Fibroblast of pulmonary artery (primary cell): Measurements from ENCODE around the gene MYH14.
"Not testable (repeated sequence)": the region's sequence is repeated elsewhere in the genome, so short reads cannot be mapped to it uniquely, and the experiment has no call there.

Source experiments
- DNase-seq: peaks from one replicate; pipeline ENCODE4 v3.0.0-alpha.2; 2010; ENCODE audit warnings: low read depth
- H3K4me3 ChIP-seq: replicated peaks from 2 replicates; pipeline ENCODE4 v1.5.1; 2011; ENCODE audit warnings: low read depth, mild to moderate bottlenecking, control low read depth, low read length, moderate library complexity
- TF ChIP-seq, protein P1 (sequence below): IDR thresholded peaks from 2 replicates; pipeline ENCODE4 v1.5.1; 2011; ENCODE audit warnings: mild to moderate bottlenecking, control low read depth, low read length, inconsistent platforms; ENCODE audit errors: missing control alignments

Gene MYH14

DNA sequence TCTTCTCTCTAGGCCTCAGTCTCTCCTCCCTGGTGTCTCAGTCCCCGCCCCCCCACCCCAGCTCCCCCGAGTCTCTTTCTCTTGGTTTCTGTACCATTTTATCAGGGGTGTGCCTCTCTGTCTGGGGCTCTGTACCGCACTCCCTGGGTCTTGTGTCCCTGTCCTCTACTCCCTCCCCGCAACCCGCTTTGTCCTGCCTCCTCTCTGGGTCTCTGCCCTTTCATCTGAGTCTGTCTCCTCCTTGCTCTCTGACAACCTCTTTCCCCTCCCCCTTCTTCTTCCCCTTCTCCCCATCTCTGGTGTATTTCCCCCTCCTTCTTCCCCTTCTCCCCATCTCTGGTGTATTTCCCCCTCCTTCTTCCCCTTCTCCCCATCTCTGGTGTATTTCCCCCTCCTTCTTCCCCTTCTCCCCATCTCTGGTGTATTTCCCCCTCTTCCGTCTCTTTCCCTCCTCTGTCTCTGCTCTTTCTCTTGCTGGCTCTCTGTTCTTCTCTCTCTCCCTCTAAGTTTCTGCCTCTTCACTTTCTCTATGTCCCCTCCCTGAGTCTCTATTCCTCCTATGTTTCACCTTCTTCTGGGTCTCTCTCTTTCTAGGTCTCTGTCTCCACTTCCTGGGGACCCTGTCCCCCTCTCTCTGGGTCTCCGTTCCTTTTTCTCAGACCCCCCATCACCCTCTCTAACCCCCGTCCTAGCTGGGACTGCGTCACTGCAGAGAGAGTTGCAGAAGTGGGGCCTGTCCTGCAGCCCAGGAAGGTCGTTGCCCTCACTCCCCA, 128.0 kb downstream of the MYH14 start:
- no peak overlapping the region for H3K4me3 ChIP-seq
- no peak for DNase-seq
- TF ChIP-seq, protein P1, sequence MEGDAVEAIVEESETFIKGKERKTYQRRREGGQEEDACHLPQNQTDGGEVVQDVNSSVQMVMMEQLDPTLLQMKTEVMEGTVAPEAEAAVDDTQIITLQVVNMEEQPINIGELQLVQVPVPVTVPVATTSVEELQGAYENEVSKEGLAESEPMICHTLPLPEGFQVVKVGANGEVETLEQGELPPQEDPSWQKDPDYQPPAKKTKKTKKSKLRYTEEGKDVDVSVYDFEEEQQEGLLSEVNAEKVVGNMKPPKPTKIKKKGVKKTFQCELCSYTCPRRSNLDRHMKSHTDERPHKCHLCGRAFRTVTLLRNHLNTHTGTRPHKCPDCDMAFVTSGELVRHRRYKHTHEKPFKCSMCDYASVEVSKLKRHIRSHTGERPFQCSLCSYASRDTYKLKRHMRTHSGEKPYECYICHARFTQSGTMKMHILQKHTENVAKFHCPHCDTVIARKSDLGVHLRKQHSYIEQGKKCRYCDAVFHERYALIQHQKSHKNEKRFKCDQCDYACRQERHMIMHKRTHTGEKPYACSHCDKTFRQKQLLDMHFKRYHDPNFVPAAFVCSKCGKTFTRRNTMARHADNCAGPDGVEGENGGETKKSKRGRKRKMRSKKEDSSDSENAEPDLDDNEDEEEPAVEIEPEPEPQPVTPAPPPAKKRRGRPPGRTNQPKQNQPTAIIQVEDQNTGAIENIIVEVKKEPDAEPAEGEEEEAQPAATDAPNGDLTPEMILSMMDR = no peak

DNA sequence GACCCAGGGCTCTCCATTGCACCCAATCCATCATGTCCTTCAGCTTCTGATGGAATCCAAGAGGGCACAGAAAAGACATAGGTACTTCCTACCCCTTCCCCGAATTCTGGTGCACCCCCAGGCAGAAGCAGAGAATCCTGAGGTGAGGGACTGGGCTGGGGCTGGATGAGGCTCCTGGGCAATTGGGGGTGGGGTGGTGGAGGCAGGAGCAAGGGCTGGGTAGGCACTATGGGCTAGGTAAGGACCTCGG, 128.5 kb downstream of the MYH14 start:
- TF ChIP-seq, protein P1 = no peak

DNA sequence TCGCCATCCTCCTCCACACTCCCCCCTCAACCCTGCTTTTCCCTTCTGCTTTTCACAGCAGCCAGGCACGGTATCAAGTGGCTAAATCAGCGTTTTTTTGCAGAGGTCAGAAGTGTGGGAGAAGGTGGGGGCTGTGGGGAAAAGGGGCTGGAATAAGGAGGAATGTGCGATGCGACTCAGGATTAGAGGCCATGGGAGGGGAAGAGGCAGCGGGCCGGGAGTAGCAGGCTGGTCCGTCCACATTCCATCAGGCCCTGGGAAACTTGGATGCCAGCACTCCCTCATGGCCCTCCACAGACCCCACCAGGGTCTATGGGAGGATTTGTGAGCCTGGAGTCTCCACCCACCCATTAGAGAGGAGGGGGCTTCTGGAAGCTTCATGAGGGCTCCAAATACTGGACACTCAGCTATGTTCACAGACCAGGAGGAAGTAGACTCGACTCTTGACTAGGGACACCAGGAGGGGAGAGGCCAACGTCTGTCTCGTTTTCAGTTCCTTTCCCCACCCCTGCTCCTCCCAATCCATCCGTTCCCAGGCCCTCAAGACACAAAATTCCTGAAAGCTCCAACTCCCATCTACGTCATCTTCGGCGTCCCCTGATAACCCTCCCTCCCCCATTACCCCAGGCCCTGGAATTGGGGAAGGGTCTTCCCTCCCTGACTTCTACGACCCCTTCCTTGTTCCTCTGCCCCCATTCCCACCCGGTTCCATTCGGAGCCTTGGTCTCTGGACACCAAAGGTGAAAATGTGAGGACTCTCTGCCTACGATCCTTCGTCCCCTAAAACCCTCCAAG, 129.0 kb downstream of the MYH14 start:
- no peak overlapping the region for H3K4me3 ChIP-seq
- TF ChIP-seq, protein P1 = no peak
- no peak for DNase-seq

More for the DNA sequence above, 128.5 kb downstream of the MYH14 start:
- DNase-seq = no peak
- no peak overlapping the region for H3K4me3 ChIP-seq

DNA sequence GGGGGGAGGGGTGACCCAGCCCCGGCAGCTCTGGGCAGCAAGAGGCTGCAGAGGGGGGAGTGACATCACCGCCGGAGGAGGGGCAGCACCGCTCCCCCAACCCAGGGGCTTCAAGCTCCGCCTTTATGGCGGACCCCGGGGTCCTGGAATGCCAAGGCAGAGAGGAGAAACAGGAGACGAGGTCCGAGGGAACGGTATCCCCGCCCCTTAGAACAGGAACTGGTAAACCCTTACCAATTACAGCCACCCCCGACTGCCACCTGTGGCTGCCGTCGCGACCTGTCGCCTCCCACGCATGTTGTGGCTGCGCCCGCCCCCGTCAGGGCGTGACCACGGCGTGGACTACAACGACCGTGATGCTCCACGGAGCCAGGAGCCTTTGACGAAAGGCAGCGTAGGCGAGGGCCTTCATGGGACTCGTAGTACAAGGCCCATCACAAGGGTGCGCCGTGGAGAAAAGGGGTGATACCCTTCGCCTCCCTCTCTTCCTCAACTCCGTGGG, 129.9 kb downstream of the MYH14 start:
- peak; percentile 78 for DNase-seq
- TF ChIP-seq, protein P1 = no peak
- H3K4me3 ChIP-seq = peak overlapping the region; percentile 48

DNA sequence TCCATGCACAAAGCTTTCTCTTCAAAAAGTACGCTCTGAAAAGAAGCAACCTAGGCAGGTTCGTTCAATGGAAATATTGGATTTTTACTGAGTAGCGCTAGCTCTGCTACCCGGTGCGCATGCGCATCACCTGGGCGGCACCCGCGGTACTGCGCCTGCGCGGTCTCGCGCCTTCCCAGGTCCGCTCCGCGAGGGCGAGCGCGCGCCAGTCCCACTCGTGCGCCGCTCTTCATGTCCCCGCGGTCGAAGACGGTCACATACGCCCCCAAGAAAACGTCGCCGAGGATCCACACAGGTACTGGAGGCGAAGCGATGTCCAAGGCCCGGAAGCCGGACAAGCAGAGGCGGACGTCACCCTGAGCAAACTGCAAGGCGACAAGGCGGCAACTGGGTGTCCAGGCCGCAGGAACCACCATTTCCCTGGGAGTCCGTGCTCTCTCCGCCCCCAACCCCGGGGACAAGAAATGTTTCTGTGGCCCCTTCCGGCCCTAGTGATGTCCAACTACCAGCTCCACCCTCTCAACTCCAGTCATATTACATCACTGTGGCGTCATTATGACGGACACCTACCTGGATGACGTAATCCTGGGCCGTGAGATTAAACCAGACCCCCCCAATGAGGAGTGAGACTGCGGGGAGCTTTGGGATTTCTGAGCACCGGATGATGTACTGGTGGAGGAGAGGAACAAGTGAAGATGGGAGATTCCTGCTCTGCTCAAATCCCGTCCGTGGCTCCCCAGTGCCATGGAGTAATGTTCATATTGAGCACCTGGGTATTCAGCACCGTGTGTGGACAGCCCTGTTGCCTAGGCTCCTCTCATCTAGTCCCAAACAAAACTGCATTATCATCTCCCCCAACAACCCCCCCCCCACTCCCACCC, 130.6 kb downstream of the MYH14 start:
- TF ChIP-seq, protein P1 = no peak
- DNase-seq = peak; percentile 66
- peak overlapping the region; percentile 48 for H3K4me3 ChIP-seq

DNA sequence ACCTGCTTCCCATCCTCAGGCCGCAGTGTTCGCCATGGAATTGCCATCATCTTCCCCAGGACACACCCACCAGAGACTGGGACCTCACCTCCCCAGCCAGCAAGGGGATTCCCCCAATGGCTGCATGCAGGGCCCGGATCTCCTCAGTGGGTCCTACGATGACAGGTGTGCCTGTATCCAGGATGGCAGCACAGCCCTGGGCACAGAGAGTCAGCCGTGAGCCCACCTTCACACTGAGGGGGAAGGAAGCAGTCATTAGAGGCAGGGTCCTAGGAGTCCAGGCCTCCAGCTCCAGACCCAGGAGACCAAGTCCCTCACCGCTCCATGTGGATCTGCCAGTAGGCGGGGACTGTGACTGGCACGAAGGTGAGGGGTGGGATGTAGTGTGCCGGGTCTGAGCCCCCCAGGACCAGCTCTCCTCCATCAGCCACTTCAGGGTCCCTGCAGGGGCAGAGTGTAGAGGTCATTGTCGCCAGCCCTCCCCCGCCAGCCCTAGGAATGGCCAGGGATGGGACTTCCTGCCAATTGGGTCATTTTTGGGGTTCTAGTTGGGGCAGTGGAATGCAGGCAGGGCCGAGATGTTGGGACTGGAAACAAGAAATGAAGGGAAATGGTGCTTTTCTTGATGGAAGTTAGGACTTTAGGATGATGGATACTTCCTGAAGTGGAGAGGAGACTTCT, 131.5 kb downstream of the MYH14 start:
- TF ChIP-seq, protein P1 = no peak
- DNase-seq = no peak

DNA sequence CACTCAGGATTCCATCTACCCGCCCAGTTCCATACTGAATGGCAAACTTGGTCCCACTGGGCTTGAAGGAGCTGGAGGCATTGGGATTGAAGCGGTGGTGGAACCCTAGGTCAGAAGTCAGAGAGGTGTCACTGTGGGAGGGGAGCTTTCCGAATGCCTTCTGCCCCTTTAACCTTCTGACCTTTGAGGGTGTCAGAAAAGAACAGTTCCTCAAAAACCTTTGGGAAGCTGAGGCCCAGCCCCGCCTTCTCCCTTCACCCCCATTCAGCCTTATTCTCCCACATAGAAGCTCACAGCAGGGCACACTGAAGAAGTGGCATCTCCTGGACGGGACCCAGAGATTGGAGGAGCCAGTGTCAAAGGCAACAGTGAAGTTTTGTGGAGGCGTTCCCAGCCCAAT, 133.6 kb downstream of the MYH14 start:
- not testable (repeated sequence) for DNase-seq, H3K4me3 ChIP-seq

More for the DNA sequence above, 131.5 kb downstream of the MYH14 start:
- H3K4me3 ChIP-seq = no peak overlapping the region
